Esophagus squamous epithelium (tissue), 5 donors: ENCODE data around the gene COL8A1. TPM values are rescaled to one million over a fixed set of nuclear protein-coding genes. Genes with fewer than 3 reads are reported as not detected.

Experiments
- DNase-seq: peaks from one replicate; lab custom pipeline; 2025; lab: John Stamatoyannopoulos, UW
- H3K27ac ChIP-seq, 4 donors: fragments of 200-600 bp; sonication (generic); one replicate each; pipeline ENCODE4 v1.5.1; 2016 to 2019; ENCODE audit warnings: mild to moderate bottlenecking in 1 of 4
- H3K27me3 ChIP-seq, 4 donors: fragments of 200-600 bp; sonication (generic); 1 replicate in 3 of 4; 2 replicates in 1 of 4; pipeline versions ENCODE4 v1.5.1 to v1.6.0; 2017 to 2021; ENCODE audit warnings: antibody characterized with exemption in 1 of 4
- H3K36me3 ChIP-seq, 3 donors: fragments of 200-600 bp; sonication (generic); one replicate each; pipeline ENCODE4 v1.5.1; 2016 to 2019
- H3K4me1 ChIP-seq, 3 donors: fragments of 200-600 bp; sonication (generic); one replicate each; pipeline ENCODE4 v1.5.1; 2017 to 2019
- H3K4me3 ChIP-seq, 4 donors: fragments of 200-600 bp; sonication (generic); 1 replicate in 3 of 4; 2 replicates in 1 of 4; pipeline ENCODE4 v1.5.1; 2016 to 2019; ENCODE audit warnings: mild to moderate bottlenecking in 2 of 4, moderate library complexity in 1 of 4
- H3K9me3 ChIP-seq, 3 donors: fragments of 200-600 bp; sonication (generic); one replicate each; pipeline ENCODE4 v1.5.1; 2016 to 2019
- POLR2A ChIP-seq, 4 donors: fragments of 450-650 bp; IDR thresholded peaks; one replicate each; pipeline ENCODE4 v1.6.1; 2017; ENCODE audit warnings: antibody characterized with exemption in 4 of 4, mild to moderate bottlenecking in 4 of 4, moderate library complexity in 3 of 4
- WGBS, 2 donors: methylation state at CpG; one replicate each; pipeline ENCODE4 v1.1.5; 2018; 5-methylcytosine and 5-hydroxymethylcytosine counted together
- intact Hi-C: fragments of 100-400 bp; cut with DNase I; formaldehyde crosslinking; loops from one replicate; pipeline ENCODE4 v1.15.0; 2022
- total RNA-seq, 4 donors: library from RNA; depleted of rRNA; stranded (reverse); fragments of >200 nt; gene quantifications; one replicate each; pipeline ENCODE4 v1.1.0, GENCODE V29; 2016
- TF ChIP-seq, protein P1 (sequence below), 6 experiments: fragments of 450-650 bp in 4 of 6; fragments of 200-600 bp in 2 of 6; sonication (generic) in 2 of 6; IDR thresholded peaks; one replicate each; pipeline ENCODE4 v1.5.1; 2016 to 2019; ENCODE audit warnings: antibody characterized with exemption in 6 of 6, mild to moderate bottlenecking in 4 of 6, moderate library complexity in 4 of 6
- donor health status: DM: yes; HTN: yes; CAD: no.

The COL8A1 gene
- total RNA-seq, 4 donors from 2014 or later: 2.3 to 15.6 (median 5.0) TPM

DNA sequence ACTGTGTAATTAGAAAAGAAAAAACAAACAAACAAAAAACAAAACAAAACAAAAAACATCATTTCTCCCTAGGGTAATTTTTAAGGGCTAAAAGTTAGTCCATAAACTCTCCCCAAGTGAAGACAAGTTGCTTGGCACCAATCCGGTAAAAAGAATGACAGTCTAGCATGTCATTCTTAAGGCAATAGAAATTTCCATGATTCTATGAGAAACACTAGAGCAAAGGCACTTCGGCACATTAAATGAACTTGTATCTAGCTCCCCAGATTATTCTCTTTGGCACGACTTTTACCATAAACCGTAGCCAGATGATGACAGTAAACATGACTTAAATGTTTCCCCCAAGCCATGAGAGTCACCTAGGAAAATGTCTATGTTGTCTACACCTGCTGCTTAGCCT lies 10.1 kb downstream of the COL8A1 start:
- intact Hi-C loops: no loop called here
- Histone ChIP-seq H3K27me3 (no peaks in the 10 kb centered on the region), H3K36me3 (no peaks in the 10 kb centered on the region), H3K9me3 (no peaks in the 10 kb centered on the region), H3K4me3 (peak overlapping the region in 1 of 4 donors; percentile 0), H3K27ac (peak overlapping the region; percentile 34 to 81 (median 68)), H3K4me1 (peaks cover 7 to 67% (median 20%) of the 10 kb centered on the region in 3 donors)
- no peak for DNase-seq
- WGBS, 2 donors: 30 to 41% methylated on average over 4 of the region's 4 CpGs
- TF ChIP-seq POLR2A (IDR thresholded peaks at IDR 0.05): no peak
- TF ChIP-seq, protein P1, sequence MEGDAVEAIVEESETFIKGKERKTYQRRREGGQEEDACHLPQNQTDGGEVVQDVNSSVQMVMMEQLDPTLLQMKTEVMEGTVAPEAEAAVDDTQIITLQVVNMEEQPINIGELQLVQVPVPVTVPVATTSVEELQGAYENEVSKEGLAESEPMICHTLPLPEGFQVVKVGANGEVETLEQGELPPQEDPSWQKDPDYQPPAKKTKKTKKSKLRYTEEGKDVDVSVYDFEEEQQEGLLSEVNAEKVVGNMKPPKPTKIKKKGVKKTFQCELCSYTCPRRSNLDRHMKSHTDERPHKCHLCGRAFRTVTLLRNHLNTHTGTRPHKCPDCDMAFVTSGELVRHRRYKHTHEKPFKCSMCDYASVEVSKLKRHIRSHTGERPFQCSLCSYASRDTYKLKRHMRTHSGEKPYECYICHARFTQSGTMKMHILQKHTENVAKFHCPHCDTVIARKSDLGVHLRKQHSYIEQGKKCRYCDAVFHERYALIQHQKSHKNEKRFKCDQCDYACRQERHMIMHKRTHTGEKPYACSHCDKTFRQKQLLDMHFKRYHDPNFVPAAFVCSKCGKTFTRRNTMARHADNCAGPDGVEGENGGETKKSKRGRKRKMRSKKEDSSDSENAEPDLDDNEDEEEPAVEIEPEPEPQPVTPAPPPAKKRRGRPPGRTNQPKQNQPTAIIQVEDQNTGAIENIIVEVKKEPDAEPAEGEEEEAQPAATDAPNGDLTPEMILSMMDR (IDR thresholded peaks at IDR 0.05): no peak

DNA sequence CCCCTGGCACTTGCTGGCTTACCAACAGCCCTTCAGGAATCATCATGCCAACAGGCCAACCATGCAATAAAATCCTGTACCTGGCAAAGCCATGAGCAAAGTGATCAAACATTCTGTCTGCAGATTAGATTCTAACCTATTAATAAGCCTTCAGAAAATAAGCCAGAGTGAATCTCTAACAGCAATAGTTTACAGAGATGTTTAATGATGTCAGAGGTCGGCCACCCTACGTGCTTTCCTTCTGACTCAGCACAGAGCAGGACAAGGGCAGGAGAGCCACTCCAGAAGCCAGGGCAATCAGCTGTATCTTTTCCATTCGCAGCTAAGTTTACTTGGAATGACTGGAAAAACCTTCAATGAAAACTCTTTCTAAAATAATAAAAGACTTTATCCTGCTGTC lies 13.1 kb downstream of the COL8A1 start:
- no peaks in the 10 kb centered on the region for H3K27me3 ChIP-seq
- intact Hi-C loops: no loop called here
- WGBS, 2 donors: 22 to 42% methylated on average over 3 of the region's 3 CpGs
- peaks cover 0 to 57% (median 13%) of the 10 kb centered on the region in 3 donors for H3K4me1 ChIP-seq
- TF ChIP-seq, protein P1 (IDR thresholded peaks at IDR 0.05): no peak
- TF ChIP-seq POLR2A (IDR thresholded peaks at IDR 0.05): no peak
- DNase-seq: no peak
- H3K4me3 ChIP-seq: no peak overlapping the region
- H3K36me3 ChIP-seq: no peaks in the 10 kb centered on the region
- peak overlapping the region in 3 of 4 donors; percentile 44 to 58 (median 49) for H3K27ac ChIP-seq
- no peaks in the 10 kb centered on the region for H3K9me3 ChIP-seq

DNA sequence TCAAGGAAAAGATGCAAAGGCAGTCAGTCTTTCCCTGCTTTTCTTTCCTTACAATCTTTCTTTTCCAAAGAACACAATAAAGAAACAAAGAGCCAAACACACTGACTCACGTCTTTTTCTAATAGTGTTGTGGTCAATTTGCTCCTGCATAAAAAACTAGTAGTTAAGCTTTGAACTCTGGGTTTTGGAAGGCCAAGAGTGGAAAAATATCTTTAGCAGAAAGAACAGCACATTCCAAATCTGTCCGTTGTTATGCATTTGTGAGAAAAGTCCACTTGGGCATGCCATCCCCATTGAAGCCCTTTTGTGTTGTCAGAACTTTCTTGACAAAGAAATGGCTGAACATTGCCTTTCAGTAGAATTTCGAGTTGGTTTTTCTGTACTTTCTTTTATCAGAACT lies 18.2 kb downstream of the COL8A1 start:
- H3K9me3 ChIP-seq: no peaks in the 10 kb centered on the region
- WGBS, 2 donors: 57 to 65% methylated on average over 3 of the region's 3 CpGs
- peaks cover 0 to 16% (median 0%) of the 10 kb centered on the region in 3 donors for H3K4me1 ChIP-seq
- DNase-seq: no peak
- no peak overlapping the region for H3K27ac ChIP-seq
- H3K4me3 ChIP-seq: no peak overlapping the region
- no peaks in the 10 kb centered on the region for H3K36me3 ChIP-seq
- H3K27me3 ChIP-seq: no peaks in the 10 kb centered on the region
- intact Hi-C loops: no loop called here
- TF ChIP-seq, protein P1 (IDR thresholded peaks at IDR 0.05): no peak
- no peak for TF ChIP-seq POLR2A (IDR thresholded peaks at IDR 0.05)

DNA sequence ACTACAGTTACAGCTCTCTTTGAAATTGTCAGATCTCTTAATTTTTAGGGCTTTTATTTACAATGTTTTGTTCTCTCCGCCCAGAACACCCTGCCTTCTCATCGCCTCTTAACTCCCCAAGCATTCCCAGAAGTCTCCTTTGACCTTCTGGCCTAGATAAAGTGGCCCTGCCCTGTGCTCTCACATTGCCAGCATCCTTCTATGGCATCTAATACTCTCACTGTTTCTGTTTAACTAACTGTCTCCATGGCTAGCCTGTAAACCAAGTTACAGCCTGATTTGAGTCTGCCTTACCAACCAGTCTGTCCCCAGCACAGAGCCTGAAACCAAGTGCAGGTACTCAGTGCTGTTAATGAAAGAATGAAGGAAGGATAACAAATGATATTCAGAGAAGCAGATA lies 19.9 kb downstream of the COL8A1 start:
- no peaks in the 10 kb centered on the region for H3K36me3 ChIP-seq
- no peaks in the 10 kb centered on the region for H3K9me3 ChIP-seq
- TF ChIP-seq, protein P1 (IDR thresholded peaks at IDR 0.05): no peak
- TF ChIP-seq POLR2A (IDR thresholded peaks at IDR 0.05): no peak
- intact Hi-C loops: no loop called here
- H3K27me3 ChIP-seq: no peaks in the 10 kb centered on the region
- 71 to 72% methylated on average over 2 of the region's 2 CpGs for WGBS, 2 donors
- H3K4me3 ChIP-seq: no peak overlapping the region
- peak overlapping the region in 3 of 4 donors; percentile 25 to 67 (median 42) for H3K27ac ChIP-seq
- no peak for DNase-seq
- peaks cover 0 to 13% (median 0%) of the 10 kb centered on the region in 3 donors for H3K4me1 ChIP-seq

DNA sequence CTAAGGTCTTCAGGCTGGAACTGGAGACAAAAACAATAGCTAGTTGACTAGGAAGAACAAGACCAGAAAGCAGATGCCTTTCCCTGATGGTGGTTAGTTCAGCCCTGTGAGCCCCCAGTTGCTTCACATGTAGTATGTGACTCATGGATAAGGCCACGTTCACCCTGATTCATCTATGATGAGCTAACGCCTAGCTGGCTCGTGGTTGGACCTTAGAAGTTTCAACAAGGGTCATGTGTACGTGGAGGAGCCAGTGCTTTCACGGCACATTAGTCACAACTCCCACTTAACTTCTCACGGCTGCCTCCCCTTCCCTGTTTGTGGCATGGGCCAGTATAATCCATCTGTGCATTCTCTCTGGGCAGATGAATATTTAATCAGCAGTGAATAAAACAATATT lies 20.6 kb downstream of the COL8A1 start:
- H3K4me3 ChIP-seq: no peak overlapping the region
- no peak for DNase-seq
- H3K36me3 ChIP-seq: no peaks in the 10 kb centered on the region
- H3K9me3 ChIP-seq: no peaks in the 10 kb centered on the region
- intact Hi-C loops: no loop called here
- H3K27me3 ChIP-seq: no peaks in the 10 kb centered on the region
- peak overlapping the region in 2 of 4 donors; percentile 42 to 67 for H3K27ac ChIP-seq
- H3K4me1 ChIP-seq: peaks cover 0 to 5% (median 0%) of the 10 kb centered on the region in 3 donors
- 28 to 55% methylated on average over 6 of the region's 6 CpGs for WGBS, 2 donors
- TF ChIP-seq, protein P1 (IDR thresholded peaks at IDR 0.05): no peak
- no peak for TF ChIP-seq POLR2A (IDR thresholded peaks at IDR 0.05)
